ENCODE data around the gene SRPK2.

- TF ChIP-seq CTCF (IDR thresholded peaks at IDR 0.05): no peak
- TF ChIP-seq POLR2A (IDR thresholded peaks at IDR 0.05): no peak
Measured at GRCh38 chr7:105321754-105322455, 66.8 kb downstream of the SRPK2 start.

Measured in suprapubic skin (tissue), 3 donors.